GM18517 (cell line): ENCODE results near the gene DPH7.
"Not testable (repeated sequence)": the region's sequence is repeated elsewhere in the genome, so short reads cannot be mapped to it uniquely, and the experiment has no call there.

Experiments used
- ATAC-seq: cut with Tn5 transposase; IDR thresholded peaks from one replicate; pipeline ENCODE4 v1.9.1; 2021; ENCODE audit warnings: mild to moderate bottlenecking, moderate library complexity; ENCODE audit not compliant: unreplicated experiment

Gene DPH7

GRCh38 chr9:137581361-137582285 is 2.9 kb upstream of the DPH7 start:
- ATAC-seq = no peak

GRCh38 chr9:137580954-137581322 is 2.2 kb upstream of the DPH7 start:
- no peak for ATAC-seq

- no peak for ATAC-seq
Measured at GRCh38 chr9:137580209-137580953, 1.7 kb upstream of the DPH7 start.

- ATAC-seq = no peak
Measured at GRCh38 chr9:137579259-137579604, 507 bp upstream of the DPH7 start.

GRCh38 chr9:137575716-137576411 is 2.9 kb downstream of the DPH7 start:
- ATAC-seq = no peak

GRCh38 chr9:137575364-137575715 is 3.4 kb downstream of the DPH7 start:
- no peak for ATAC-seq

GRCh38 chr9:137574192-137574591 is 4.5 kb downstream of the DPH7 start:
- ATAC-seq = no peak

- ATAC-seq = no peak
Measured at GRCh38 chr9:137570566-137570965, 8.2 kb downstream of the DPH7 start.

GRCh38 chr9:137569609-137570203 is 9.0 kb downstream of the DPH7 start:
- no peak for ATAC-seq

- ATAC-seq = not testable (repeated sequence)
Measured at GRCh38 chr9:137568445-137568844, 10.3 kb downstream of the DPH7 start.

- no peak for ATAC-seq
Measured at GRCh38 chr9:137564817-137565411, 13.8 kb downstream of the DPH7 start.

- ATAC-seq = no peak
Measured at GRCh38 chr9:137564134-137564533, 14.6 kb downstream of the DPH7 start.

GRCh38 chr9:137558127-137558526 is 20.6 kb downstream of the DPH7 start:
- ATAC-seq = no peak

GRCh38 chr9:137556069-137556838 is 22.5 kb downstream of the DPH7 start:
- ATAC-seq = no peak

- no peak for ATAC-seq
Measured at GRCh38 chr9:137555179-137555578, 23.5 kb downstream of the DPH7 start.

- ATAC-seq = no peak
Measured at GRCh38 chr9:137554349-137554748, 24.4 kb downstream of the DPH7 start.

GRCh38 chr9:137553654-137554053 is 25.1 kb downstream of the DPH7 start:
- not testable (repeated sequence) for ATAC-seq

GRCh38 chr9:137552022-137552768 is 26.5 kb downstream of the DPH7 start:
- ATAC-seq = peak; percentile 19

GRCh38 chr9:137551264-137552021 is 27.3 kb downstream of the DPH7 start, which contains the start of gene MRPL41:
MRPL41 (plus strand) TSS chr9:137551879; CDS start chr9:137552082, 203 bp downstream.
- peak; percentile 55 for ATAC-seq
